Activated CD4-positive, alpha-beta T cell treated with anti-CD3 and anti-CD28 coated beads, Interleukin-2, Interleukin-4, amounts not matched to agents 100 ng/mL and 50 ng/mL, durations not matched to agents 16 hours and 8 hours (primary cell): Measurements from ENCODE around the gene TNFSF13.

Experiments
- DNase-seq: peaks from one replicate; pipeline ENCODE4 v3.0.0-alpha.2; 2020; ENCODE audit warnings: low spot score

TNFSF13 gene

GRCh38 chr17:7552621-7553051, 5.9 kb upstream of the TNFSF13 start:
- peak; percentile 87 for DNase-seq

GRCh38 chr17:7553356-7553755, 5.2 kb upstream of the TNFSF13 start:
- DNase-seq = no peak

DNA sequence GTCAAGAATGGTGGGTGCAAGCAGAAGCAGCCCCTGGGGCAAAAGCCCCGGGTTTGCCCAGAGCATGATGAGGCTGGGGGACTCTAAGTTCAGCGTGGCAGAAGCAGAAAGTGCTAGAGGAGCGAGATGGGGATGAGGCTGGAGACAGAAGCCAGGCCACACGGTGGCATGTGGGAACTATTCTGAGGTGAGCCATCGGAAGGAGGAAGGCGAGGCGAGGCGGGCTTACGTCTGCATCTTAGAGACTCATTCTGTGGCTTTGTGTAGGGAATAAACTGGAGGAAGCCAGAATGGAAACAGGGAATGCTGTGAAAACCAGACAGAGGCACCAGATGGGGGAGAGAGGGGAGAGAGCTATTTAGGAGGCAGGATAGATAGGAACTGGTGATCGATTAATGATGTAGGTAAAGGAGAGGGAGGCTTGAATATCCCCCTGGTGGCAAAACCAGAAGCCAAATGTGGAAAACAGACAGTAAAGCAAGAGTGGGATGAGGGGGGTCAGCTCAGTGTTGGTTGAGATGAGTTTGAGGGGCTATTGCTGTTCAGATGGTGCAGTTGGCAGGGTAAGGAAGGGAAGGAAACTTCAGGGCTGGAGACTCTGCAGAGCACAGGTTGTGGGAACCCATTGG, 3.1 kb upstream of the TNFSF13 start:
- DNase-seq = no peak

- no peak for DNase-seq
Observed at GRCh38 chr17:7556627-7557026, 1.9 kb upstream of the TNFSF13 start.

DNA sequence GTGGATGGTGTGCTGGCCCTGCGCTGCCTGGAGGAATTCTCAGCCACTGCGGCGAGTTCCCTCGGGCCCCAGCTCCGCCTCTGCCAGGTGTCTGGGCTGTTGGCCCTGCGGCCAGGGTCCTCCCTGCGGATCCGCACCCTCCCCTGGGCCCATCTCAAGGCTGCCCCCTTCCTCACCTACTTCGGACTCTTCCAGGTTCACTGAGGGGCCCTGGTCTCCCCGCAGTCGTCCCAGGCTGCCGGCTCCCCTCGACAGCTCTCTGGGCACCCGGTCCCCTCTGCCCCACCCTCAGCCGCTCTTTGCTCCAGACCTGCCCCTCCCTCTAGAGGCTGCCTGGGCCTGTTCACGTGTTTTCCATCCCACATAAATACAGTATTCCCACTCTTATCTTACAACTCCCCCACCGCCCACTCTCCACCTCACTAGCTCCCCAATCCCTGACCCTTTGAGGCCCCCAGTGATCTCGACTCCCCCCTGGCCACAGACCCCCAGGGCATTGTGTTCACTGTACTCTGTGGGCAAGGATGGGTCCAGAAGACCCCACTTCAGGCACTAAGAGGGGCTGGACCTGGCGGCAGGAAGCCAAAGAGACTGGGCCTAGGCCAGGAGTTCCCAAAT, 1.3 kb upstream of the TNFSF13 start:
- DNase-seq = no peak

DNA sequence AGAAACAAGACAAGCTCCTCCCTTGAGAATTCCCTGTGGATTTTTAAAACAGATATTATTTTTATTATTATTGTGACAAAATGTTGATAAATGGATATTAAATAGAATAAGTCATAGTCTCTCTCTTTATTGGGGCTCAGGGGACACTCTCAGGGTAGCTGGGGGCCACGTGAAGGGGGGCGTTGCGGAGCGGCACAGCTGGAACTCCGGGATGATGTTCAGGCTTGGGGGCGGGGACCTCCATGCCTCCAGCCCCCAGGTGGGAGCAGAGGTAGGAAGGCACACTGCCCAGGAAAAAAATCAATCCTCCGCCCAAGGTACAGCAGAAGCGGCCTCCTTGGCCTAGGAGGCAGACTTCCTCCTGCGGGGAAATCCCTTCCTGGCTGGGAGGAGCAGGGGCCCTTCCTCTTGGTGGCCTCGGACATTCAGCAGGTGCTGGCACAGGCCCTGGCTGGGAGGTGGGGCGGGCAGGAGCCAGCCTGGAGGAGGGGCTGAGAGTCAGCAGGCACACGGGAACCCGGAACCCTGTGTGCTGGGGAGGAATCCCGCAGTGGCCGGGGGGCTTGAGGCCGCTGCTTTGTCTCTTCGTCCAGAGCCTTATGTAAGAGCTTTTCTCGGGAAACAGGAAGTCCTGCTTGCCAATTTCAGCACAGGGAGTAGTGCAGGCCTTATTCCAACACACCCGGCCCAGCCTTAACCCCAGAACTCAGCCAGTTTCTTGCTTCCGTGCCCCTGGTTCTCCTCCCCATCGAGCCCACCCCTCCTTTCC, 591 bp upstream of the TNFSF13 start:
- no peak for DNase-seq

- DNase-seq = no peak
Observed at GRCh38 chr17:7559320-7560171, 996 bp downstream of the TNFSF13 start.

GRCh38 chr17:7560172-7561027, 1.9 kb downstream of the TNFSF13 start:
- DNase-seq = peak; percentile 66

- DNase-seq = peak; percentile 91
Observed at GRCh38 chr17:7561028-7561575, 2.6 kb downstream of the TNFSF13 start.

GRCh38 chr17:7561589-7562207, 3.1 kb downstream of the TNFSF13 start, which contains the start of gene SENP3:
Gene SENP3, plus strand, starts transcription at chr17:7561919. Its CDS starts 1,158 bp downstream, at chr17:7563077.
- DNase-seq = peak; percentile 91

DNA sequence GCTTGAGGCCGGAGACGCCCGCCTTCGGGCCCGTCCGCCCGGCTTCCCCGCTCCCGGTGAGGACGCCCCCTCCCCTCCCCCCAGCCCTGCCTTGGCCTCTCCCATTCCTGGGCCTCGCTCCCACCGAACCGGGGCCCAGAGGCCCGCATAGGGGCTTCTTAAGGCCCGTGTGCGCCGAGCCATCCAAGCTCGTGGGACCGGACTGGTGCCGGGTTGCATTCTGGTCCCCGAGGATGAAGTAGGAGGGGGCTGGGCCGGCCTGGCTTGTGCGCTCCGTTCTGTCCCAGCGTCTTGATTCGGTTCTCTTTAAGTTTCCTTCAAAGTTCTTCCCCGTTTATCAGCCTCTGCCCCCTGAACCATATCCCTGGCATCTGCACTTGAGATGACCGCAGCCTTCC, 3.7 kb downstream of the TNFSF13 start:
- DNase-seq = no peak

DNA sequence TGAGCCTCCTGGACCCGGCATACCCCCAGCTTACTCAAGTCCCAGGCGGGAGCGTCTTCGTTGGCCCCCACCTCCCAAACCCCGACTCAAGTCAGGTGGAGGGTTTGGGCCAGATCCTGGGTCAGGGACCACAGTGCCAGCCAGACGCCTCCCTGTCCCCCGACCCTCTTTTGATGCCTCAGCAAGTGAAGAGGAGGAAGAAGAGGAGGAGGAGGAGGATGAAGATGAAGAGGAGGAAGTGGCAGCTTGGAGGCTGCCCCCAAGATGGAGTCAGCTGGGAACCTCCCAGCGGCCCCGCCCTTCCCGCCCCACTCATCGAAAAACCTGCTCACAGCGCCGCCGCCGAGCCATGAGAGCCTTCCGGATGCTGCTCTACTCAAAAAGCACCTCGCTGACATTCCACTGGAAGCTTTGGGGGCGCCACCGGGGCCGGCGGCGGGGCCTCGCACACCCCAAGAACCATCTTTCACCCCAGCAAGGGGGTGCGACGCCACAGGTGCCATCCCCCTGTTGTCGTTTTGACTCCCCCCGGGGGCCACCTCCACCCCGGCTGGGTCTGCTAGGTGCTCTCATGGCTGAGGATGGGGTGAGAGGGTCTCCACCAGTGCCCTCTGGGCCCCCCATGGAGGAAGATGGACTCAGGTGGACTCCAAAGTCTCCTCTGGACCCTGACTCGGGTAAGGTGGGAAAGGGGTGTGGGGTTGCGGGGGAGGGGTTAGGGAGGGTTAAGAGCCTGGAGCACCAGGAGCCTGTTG, 4.7 kb downstream of the TNFSF13 start:
- DNase-seq = no peak

- no peak for DNase-seq
Observed at GRCh38 chr17:7569571-7569970, 11.0 kb downstream of the TNFSF13 start.

DNA sequence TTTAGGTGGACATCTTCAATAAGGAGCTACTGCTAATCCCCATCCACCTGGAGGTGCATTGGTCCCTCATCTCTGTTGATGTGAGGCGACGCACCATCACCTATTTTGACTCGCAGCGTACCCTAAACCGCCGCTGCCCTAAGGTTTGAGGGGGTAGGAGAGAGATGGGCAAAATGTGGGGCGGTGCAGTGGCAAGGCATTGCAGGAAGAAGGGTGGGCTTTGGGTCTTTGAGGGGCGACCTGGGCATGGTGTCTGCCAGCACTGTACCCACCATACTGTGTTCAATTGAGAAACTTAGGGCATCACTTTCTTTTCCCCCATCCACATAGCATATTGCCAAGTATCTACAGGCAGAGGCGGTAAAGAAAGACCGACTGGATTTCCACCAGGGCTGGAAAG, 11.8 kb downstream of the TNFSF13 start:
- no peak for DNase-seq

DNA sequence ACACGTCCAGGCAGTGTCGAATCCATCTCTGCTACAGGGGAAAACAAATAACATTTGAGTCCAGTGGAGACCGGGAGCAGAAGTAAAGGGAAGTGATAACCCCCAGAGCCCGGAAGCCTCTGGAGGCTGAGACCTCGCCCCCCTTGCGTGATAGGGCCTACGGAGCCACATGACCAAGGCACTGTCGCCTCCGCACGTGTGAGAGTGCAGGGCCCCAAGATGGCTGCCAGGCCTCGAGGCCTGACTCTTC, 13.7 kb downstream of the TNFSF13 start:
- no peak for DNase-seq

GRCh38 chr17:7572588-7573323, 14.2 kb downstream of the TNFSF13 start:
- peak; percentile 100 for DNase-seq

DNA sequence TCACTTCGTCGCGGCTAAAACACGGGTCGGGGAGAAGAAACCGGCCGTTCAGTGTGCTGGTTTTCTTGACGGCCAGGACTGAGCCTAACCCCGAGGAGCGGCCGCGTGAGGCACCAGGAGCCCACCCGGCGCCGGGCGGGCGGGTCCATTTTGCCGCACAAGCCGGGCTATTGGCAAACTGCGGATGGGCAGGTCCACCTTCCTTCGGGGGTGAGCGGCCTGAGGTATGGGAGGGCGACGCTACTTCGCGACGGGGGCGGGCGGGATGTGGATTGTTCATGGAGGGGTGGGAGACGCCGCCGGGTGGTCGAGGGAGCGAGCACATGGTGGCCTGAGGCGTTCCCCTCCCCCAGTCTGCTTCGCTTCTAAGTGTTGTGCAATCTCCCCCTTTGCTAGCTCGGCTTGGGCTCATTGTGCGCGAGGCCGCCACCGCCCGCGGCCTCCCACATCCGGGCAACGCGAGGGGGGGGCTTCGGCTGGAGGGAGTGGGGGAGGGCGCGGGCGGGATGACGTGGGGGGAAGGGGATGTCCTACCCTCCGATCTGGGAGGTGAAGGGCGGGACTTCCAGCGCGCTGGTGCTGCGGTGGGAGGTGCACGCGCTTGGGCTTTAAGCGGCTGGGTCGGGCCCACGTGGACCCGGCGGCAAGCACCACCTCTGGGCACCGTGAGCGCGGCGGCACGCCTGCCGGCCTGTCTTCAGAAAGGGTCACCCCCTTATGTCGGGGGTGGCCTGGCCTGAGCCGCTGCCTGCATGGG, 15.0 kb downstream of the TNFSF13 start:
- peak; percentile 89 for DNase-seq

DNA sequence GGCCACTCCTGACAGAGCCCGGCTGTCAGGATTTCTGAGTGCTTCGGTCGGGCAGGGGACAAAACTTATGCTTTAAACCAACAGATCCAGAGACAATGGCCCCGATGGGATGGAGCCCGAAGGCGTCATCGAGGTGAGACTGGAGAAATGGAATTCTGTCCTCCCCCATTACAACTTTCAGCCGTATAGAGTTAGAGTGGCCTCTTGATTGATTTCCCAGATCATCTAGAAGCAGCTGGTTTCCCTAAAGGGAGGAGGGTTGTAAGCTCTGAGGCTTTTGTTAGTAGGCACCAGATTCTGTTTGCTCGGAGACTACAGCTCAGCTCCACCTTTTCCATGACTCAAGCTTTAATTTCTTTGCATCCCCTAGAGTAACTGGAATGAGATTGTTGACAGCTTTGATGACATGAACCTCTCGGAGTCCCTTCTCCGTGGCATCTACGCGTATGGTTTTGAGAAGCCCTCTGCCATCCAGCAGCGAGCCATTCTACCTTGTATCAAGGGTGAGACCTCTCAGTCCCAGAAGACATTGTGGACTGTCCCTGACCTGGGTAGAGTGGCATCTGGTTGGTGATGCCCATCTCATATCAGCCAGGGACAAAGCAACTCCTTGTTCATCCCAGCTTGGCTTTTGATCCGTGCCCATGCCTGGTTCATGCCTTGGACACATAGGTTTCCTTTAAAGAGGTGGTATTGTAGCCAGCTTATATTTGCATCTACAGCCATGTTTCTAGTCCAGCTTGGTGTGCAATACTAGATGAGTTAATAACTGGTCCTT, 15.8 kb downstream of the TNFSF13 start:
- no peak for DNase-seq
